ENCODE results near the gene PLXNA2. TPM values are rescaled to one million over a fixed set of nuclear protein-coding genes. Genes with fewer than 3 reads are reported as not detected.

The PLXNA2 gene
- polyA plus RNA-seq, 5 donors: 19.5 to 37.5 (median 26.6) TPM

GRCh38 chr1:208166340-208167138, 77.6 kb downstream of the PLXNA2 start:
- DNase-seq: no peak

DNA sequence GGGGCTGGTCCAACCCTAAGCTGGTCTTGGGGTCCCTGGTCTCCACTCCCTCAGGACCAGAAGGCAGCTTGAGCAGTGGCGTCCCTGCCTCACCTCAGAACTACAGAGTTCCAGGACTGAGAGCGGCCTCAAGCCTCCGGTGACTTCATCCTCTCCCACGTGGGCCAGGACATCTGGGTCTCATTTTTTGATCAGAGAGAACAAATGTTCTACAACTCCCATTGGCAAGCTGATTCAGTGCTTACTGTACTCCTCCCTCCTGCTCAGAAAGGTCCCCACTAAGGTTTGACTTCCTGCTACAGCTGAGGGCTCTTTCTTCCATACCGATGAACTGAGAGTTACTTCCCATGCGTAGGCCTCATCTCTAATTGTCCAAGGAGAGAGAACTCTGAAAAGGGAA, 78.5 kb downstream of the PLXNA2 start:
- DNase-seq: no peak

GRCh38 chr1:208164609-208165008, 79.6 kb downstream of the PLXNA2 start:
- no peak for DNase-seq

DNA sequence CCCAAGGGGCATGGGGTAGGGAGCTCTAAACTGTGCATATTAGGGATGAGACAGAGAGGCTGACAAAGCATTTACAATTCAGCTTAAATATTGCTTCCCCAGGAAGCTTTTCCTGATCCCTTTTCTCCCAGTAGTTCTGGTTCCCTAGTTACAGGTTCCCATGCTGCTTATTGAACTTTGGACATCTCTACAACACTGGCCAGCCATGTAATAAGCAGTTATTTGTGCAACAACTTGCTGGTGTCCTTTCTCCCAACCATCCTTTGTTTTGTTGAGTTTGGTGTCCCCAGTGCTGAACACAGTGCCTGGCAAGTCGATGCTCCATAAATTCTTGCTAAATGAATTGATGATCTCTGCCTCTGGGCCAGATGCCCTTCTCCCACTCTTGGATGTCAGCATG, 80.6 kb downstream of the PLXNA2 start:
- no peak for DNase-seq

DNA sequence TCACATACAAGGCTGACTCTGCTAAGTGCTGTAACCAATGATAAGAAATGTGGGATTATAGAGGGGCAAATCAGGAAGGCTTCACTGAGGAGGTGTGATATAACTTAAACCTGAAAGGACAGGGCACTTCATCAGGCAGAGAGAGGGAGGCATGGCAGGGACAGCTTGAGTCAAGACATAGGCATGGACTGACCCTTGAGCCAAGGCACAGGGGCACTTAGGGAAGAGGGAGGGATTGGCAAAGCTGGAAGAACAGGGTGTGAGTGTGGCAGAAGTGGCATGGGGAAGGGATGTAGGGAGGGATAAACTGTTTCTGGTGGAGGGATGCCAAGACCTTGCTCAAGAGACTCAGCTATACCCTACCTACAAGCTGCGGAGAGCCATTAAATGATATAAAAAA, 81.3 kb downstream of the PLXNA2 start:
- DNase-seq: no peak

GRCh38 chr1:208161656-208162375, 82.4 kb downstream of the PLXNA2 start:
- no peak for DNase-seq

GRCh38 chr1:208161005-208161404, 83.2 kb downstream of the PLXNA2 start:
- no peak for DNase-seq

DNA sequence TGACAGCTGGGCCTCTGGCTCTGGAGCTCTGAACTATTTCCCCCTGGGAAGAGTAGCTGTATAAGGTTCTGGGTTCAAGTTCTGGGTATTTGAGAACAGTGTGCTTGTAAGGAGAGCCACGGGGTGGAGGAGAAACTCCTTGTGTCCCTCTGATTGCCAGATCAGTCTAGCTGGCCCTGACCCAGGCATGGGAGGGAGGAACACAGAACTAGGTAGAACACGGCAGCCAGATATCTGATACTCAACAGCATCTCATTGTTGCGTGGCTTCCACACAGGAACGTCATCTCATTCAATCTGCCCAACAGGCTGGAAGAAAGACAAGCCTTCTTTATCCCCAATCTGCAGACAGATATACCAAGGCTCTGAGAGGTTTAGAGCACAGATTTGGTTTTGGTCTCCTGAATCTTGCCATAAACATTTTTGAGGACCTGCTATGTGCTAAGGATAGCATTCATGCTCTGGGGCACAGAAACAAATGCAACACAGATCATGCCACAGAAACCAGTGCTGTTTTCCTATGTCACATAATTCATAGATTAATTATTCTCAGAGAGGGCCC, 83.8 kb downstream of the PLXNA2 start:
- DNase-seq: no peak

- DNase-seq: no peak
Observed at GRCh38 chr1:208159555-208160258, 84.5 kb downstream of the PLXNA2 start.

GRCh38 chr1:208158640-208159554, 85.3 kb downstream of the PLXNA2 start:
- DNase-seq: no peak

GRCh38 chr1:208157769-208158168, 86.4 kb downstream of the PLXNA2 start:
- no peak for DNase-seq

DNA sequence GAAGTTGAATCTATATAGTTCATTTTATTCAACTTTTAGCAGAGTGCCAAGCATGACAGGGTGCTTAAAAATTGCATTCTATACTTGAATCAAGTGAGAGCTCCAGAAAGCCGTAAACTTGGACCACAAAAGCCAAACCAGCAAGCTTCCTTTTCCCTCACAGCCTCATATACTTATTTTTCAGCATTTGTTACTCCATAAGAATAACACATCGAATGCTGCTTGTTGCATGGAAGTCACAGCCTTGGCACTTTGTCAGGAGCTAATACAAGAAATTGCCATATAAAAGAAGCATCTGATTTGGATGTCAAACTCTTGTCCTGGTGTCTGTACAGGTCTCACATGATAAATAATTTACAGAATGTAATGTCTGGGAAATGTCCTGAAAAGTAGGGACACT, 87.4 kb downstream of the PLXNA2 start:
- DNase-seq: no peak

DNA sequence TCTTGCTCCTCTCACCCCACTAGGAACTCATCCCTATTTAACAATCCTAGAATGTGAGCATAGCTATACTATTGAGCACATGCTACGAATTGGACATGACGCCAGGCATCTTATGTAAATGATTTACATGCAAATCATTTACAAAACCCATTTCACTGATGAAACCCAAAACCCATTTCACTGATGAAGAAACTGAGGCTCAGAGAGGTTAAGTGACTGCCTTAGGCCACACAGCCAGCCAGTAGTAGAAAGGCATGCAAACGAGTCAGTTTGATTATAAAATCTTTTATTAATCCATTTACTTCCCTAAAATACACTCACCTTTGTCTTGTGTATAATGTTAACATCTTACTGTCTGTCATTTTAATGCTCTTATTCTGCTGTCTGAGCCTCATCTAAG, 87.9 kb downstream of the PLXNA2 start:
- DNase-seq: no peak

GRCh38 chr1:208154679-208155642, 89.2 kb downstream of the PLXNA2 start:
- DNase-seq: no peak

- DNase-seq: no peak
Observed at GRCh38 chr1:208154040-208154439, 90.1 kb downstream of the PLXNA2 start.

- DNase-seq: no peak
Observed at GRCh38 chr1:208153386-208153785, 90.8 kb downstream of the PLXNA2 start.

- DNase-seq: no peak
Observed at GRCh38 chr1:208151728-208152598, 92.2 kb downstream of the PLXNA2 start.

DNA sequence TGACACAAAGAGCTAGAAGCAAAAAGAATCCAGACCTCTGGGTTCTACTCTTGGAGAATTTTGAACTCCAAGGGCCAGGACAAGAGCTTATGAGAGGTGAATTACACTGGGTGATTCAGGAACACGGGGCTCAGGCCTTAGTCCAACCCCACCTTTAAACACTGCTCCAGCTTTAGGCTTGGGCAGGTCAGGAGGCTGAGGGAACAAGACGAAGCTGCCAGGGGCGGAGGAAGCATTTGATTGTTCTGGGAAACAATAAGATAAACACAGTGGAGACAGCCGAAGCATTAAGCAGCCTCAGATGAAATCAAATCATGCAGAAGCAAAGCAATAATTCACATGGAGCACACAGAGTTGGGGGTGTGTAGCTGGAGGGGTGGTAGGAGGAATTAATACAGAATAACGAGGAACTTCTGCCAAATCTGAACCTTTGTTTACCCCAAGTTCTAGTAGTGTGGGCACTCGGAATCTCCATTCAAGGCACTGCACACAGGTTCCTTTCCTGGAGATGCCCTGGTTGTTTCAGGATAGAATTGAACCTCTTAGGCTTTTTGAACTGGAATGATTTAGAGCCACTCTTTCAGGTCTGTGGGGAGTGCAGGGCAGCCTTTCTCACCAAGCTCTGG, 93.2 kb downstream of the PLXNA2 start:
- DNase-seq: no peak
